WTC11 (cell line): ENCODE data around the gene KCNIP1. TPM values are rescaled to one million over a fixed set of nuclear protein-coding genes. Genes with fewer than 3 reads are reported as not detected.

Source experiments
- ATAC-seq: fragments of 200-7000 bp; cut with Tn5 transposase; 2 replicates; pipeline ENCODE4 v1.10.0; 2021; ENCODE audit warnings: mild to moderate bottlenecking, moderate library complexity
- CTCF ChIA-PET: fragments of 300-600 bp; sonication (Branson Sonifier 250); formaldehyde crosslinking; loops from one replicate; lab custom pipeline; 2021; ENCODE audit warnings: antibody characterized with exemption; lab: Charles Lee
- POLR2A ChIA-PET: fragments of 350-600 bp; sonication (Branson Sonifier 250); formaldehyde crosslinking; loops from one replicate; lab custom pipeline; 2021; ENCODE audit warnings: antibody characterized with exemption; lab: Charles Lee
- DNase-seq: peaks from one replicate; pipeline ENCODE4 v3.0.0; 2021; ENCODE audit warnings: low spot score
- H3K27ac Mint-ChIP-seq: 2 replicates; pipeline ENCODE4 v1.8.0; 2021; ENCODE audit warnings: mixed read lengths
- H3K27me3 Mint-ChIP-seq: 2 replicates; pipeline ENCODE4 v1.8.0; 2021; ENCODE audit warnings: low read depth, mild to moderate bottlenecking, moderate library complexity, mixed read lengths
- H3K36me3 Mint-ChIP-seq: 2 replicates; pipeline ENCODE4 v1.8.0; 2021; ENCODE audit warnings: mixed read lengths
- H3K4me1 Mint-ChIP-seq: 2 replicates; pipeline ENCODE4 v1.8.0; 2022; ENCODE audit warnings: mixed read lengths
- H3K4me3 Mint-ChIP-seq: 2 replicates; pipeline ENCODE4 v1.8.0; 2021; ENCODE audit warnings: mild to moderate bottlenecking, moderate library complexity, mixed read lengths
- H3K9me3 Mint-ChIP-seq: 2 replicates; pipeline ENCODE4 v1.8.0; 2021; ENCODE audit warnings: mixed read lengths
- ELF4 ChIP-seq: sonication (generic); formaldehyde crosslinking; IDR thresholded peaks from 2 replicates; pipeline ENCODE4 v1.8.1; 2022; ENCODE audit warnings: low read depth, mild to moderate bottlenecking, moderate library complexity, missing genetic modification reagents
- ETV6 ChIP-seq: sonication (generic); formaldehyde crosslinking; IDR thresholded peaks from 2 replicates; pipeline ENCODE4 v1.8.1; 2022; ENCODE audit warnings: mild to moderate bottlenecking, missing genetic modification reagents
- GABPB1 ChIP-seq: sonication (generic); formaldehyde crosslinking; IDR thresholded peaks from 2 replicates; pipeline ENCODE4 v1.8.1; 2023; ENCODE audit warnings: mild to moderate bottlenecking, missing genetic modification reagents
- GRHL2 ChIP-seq: fragments of 250-450 bp; sonication (Bioruptor Pico); IDR thresholded peaks from 2 replicates; pipeline ENCODE4 v1.8.0; 2022; ENCODE audit warnings: mild to moderate bottlenecking, moderate library complexity; ENCODE audit not compliant: insufficient replicate concordance, severe bottlenecking
- GTF2I ChIP-seq: fragments of 250-450 bp; sonication (Bioruptor Pico); conservative IDR thresholded peaks from 2 replicates; pipeline ENCODE4 v1.4.0; 2021; ENCODE audit warnings: mild to moderate bottlenecking
- SMAD4 ChIP-seq: sonication (generic); formaldehyde crosslinking; IDR thresholded peaks from 2 replicates; pipeline ENCODE4 v1.8.0; 2022; ENCODE audit warnings: mild to moderate bottlenecking, missing genetic modification reagents
- SOX15 ChIP-seq: fragments of 250-450 bp; sonication (Bioruptor Pico); IDR thresholded peaks from 2 replicates; pipeline ENCODE4 v1.9.0; 2021; ENCODE audit warnings: mild to moderate bottlenecking
- TCF7 ChIP-seq: sonication (generic); formaldehyde crosslinking; IDR thresholded peaks from 2 replicates; pipeline ENCODE4 v1.8.0; 2022; ENCODE audit warnings: mild to moderate bottlenecking, low read depth, missing genetic modification reagents, moderate library complexity
- TP53 ChIP-seq: sonication (generic); formaldehyde crosslinking; IDR thresholded peaks from 2 replicates; pipeline ENCODE4 v1.8.1; 2023; ENCODE audit warnings: mild to moderate bottlenecking, missing genetic modification reagents
- ZBTB21 ChIP-seq: sonication (generic); formaldehyde crosslinking; IDR thresholded peaks from 2 replicates; pipeline ENCODE4 v1.8.1; 2023; ENCODE audit warnings: mild to moderate bottlenecking, missing genetic modification reagents, borderline replicate concordance
- ZNF396 ChIP-seq: fragments of 250-450 bp; sonication (Bioruptor Pico); IDR thresholded peaks from 2 replicates; pipeline ENCODE4 v1.8.0; 2021; ENCODE audit warnings: mild to moderate bottlenecking, moderate library complexity, borderline replicate concordance
- ZNF416 ChIP-seq: fragments of 250-450 bp; sonication (Bioruptor Pico); IDR thresholded peaks from 2 replicates; pipeline ENCODE4 v1.9.0; 2021; ENCODE audit warnings: mild to moderate bottlenecking, inconsistent platforms
- ZNF671 ChIP-seq: fragments of 250-450 bp; sonication (Bioruptor Pico); IDR thresholded peaks from 2 replicates; pipeline ENCODE4 v1.8.0; 2021; ENCODE audit warnings: mild to moderate bottlenecking
- total RNA-seq: library from RNA; stranded (reverse); gene quantifications from 3 replicates; pipeline ENCODE4 v1.2.3, GENCODE V29; 2021
- TF ChIP-seq, protein P1 (sequence below): sonication (generic); formaldehyde crosslinking; IDR thresholded peaks from 2 replicates; pipeline ENCODE4 v1.8.0; 2023; ENCODE audit warnings: missing genetic modification reagents
- TF ChIP-seq, protein P2 (sequence below): sonication (generic); formaldehyde crosslinking; IDR thresholded peaks from 2 replicates; pipeline ENCODE4 v1.8.1; 2022; ENCODE audit warnings: low read depth, mild to moderate bottlenecking, moderate library complexity, missing genetic modification reagents, borderline replicate concordance
- TF ChIP-seq, protein P3 (sequence below): sonication (generic); formaldehyde crosslinking; IDR thresholded peaks from 2 replicates; pipeline ENCODE4 v1.8.1; 2023; ENCODE audit warnings: mild to moderate bottlenecking, missing genetic modification reagents, borderline replicate concordance
- TF ChIP-seq, protein P4 (sequence below): sonication (generic); formaldehyde crosslinking; IDR thresholded peaks from 2 replicates; pipeline ENCODE4 v1.8.1; 2022; ENCODE audit warnings: low read depth, missing genetic modification reagents, borderline replicate concordance
- TF ChIP-seq, protein P5 (sequence below): fragments of 250-450 bp; sonication (Bioruptor Pico); IDR thresholded peaks from 2 replicates; pipeline ENCODE4 v2.1.2; 2022; ENCODE audit warnings: mild to moderate bottlenecking, moderate library complexity
- TF ChIP-seq, protein P6 (sequence below): fragments of 250-450 bp; sonication (Bioruptor Pico); conservative IDR thresholded peaks from 2 replicates; pipeline ENCODE4 v1.9.0; 2021; ENCODE audit warnings: mild to moderate bottlenecking
- TF ChIP-seq, protein P7 (sequence below): fragments of 250-450 bp; sonication (Bioruptor Pico); IDR thresholded peaks from 2 replicates; pipeline ENCODE4 v1.8.0; 2021; ENCODE audit warnings: mild to moderate bottlenecking

KCNIP1 gene
- total RNA-seq, 1 experiment from 2014 or later = 0.59 TPM

DNA sequence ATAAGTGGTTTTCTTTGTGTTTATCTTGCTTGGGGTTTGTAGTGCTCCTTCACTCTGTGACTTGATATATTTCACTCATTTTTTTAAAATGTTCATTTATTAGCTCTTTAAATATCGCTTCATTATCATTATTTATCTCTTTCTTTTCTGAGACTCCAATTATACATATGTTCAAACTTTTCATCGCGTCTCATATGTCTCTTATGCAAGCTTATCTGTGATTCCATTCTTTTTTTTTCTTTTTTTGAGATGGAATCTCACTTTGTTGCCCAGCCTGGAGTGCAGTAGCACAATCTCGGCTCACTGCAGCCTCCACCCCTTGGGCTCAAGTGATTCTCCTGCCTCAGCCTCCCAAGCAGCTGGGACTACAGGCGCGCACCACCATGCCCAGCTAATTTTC is 205.8 kb downstream of the KCNIP1 start (continued):
- TF ChIP-seq, protein P1, sequence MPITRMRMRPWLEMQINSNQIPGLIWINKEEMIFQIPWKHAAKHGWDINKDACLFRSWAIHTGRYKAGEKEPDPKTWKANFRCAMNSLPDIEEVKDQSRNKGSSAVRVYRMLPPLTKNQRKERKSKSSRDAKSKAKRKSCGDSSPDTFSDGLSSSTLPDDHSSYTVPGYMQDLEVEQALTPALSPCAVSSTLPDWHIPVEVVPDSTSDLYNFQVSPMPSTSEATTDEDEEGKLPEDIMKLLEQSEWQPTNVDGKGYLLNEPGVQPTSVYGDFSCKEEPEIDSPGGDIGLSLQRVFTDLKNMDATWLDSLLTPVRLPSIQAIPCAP = no peak
- TF ChIP-seq, protein P2, sequence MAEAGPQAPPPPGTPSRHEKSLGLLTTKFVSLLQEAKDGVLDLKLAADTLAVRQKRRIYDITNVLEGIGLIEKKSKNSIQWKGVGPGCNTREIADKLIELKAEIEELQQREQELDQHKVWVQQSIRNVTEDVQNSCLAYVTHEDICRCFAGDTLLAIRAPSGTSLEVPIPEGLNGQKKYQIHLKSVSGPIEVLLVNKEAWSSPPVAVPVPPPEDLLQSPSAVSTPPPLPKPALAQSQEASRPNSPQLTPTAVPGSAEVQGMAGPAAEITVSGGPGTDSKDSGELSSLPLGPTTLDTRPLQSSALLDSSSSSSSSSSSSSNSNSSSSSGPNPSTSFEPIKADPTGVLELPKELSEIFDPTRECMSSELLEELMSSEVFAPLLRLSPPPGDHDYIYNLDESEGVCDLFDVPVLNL (CRISPR knock-in tag) = no peak
- TF ChIP-seq, protein P3, sequence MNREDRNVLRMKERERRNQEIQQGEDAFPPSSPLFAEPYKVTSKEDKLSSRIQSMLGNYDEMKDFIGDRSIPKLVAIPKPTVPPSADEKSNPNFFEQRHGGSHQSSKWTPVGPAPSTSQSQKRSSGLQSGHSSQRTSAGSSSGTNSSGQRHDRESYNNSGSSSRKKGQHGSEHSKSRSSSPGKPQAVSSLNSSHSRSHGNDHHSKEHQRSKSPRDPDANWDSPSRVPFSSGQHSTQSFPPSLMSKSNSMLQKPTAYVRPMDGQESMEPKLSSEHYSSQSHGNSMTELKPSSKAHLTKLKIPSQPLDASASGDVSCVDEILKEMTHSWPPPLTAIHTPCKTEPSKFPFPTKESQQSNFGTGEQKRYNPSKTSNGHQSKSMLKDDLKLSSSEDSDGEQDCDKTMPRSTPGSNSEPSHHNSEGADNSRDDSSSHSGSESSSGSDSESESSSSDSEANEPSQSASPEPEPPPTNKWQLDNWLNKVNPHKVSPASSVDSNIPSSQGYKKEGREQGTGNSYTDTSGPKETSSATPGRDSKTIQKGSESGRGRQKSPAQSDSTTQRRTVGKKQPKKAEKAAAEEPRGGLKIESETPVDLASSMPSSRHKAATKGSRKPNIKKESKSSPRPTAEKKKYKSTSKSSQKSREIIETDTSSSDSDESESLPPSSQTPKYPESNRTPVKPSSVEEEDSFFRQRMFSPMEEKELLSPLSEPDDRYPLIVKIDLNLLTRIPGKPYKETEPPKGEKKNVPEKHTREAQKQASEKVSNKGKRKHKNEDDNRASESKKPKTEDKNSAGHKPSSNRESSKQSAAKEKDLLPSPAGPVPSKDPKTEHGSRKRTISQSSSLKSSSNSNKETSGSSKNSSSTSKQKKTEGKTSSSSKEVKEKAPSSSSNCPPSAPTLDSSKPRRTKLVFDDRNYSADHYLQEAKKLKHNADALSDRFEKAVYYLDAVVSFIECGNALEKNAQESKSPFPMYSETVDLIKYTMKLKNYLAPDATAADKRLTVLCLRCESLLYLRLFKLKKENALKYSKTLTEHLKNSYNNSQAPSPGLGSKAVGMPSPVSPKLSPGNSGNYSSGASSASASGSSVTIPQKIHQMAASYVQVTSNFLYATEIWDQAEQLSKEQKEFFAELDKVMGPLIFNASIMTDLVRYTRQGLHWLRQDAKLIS (CRISPR knock-in tag) = no peak

DNA sequence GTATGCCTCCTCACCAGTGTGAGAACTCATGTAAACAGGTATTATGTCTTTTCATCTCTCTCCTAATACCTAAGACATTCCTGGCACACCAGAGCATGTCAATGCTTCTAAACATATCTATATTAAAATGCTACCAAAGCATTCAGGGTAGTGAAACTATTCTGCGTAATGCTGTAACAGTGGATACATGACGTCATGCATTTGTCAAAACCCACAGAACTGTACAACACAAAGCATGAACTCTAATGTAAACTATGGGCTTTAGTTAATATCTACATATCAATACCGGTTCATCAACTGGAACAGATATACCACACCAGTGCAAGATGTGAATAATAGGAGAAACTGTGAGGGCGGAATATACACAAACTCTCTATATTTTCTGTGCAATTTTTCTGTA is 207.5 kb downstream of the KCNIP1 start:
- ChIA-PET CTCF (interaction anchor here (1.5 kb wide), 1 partner anchor 11 kb away, joined by 4 read pairs; no protein-coding TSS in a partner anchor), POLR2A (no interaction called here)
- TF ChIP-seq, protein P4, sequence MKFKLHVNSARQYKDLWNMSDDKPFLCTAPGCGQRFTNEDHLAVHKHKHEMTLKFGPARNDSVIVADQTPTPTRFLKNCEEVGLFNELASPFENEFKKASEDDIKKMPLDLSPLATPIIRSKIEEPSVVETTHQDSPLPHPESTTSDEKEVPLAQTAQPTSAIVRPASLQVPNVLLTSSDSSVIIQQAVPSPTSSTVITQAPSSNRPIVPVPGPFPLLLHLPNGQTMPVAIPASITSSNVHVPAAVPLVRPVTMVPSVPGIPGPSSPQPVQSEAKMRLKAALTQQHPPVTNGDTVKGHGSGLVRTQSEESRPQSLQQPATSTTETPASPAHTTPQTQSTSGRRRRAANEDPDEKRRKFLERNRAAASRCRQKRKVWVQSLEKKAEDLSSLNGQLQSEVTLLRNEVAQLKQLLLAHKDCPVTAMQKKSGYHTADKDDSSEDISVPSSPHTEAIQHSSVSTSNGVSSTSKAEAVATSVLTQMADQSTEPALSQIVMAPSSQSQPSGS (CRISPR knock-in tag) = no peak
- TF ChIP-seq, protein P5, sequence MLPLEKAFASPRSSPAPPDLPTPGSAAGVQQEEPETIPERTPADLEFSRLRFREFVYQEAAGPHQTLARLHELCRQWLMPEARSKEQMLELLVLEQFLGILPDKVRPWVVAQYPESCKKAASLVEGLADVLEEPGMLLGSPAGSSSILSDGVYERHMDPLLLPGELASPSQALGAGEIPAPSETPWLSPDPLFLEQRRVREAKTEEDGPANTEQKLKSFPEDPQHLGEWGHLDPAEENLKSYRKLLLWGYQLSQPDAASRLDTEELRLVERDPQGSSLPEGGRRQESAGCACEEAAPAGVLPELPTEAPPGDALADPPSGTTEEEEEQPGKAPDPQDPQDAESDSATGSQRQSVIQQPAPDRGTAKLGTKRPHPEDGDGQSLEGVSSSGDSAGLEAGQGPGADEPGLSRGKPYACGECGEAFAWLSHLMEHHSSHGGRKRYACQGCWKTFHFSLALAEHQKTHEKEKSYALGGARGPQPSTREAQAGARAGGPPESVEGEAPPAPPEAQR (CRISPR knock-in tag) = no peak
- TF ChIP-seq SOX15 (CRISPR knock-in tag) (no peak), ZBTB21 (CRISPR knock-in tag) (no peak), TP53 (CRISPR knock-in tag) (no peak), ZNF396 (no peak), ZNF416 (CRISPR knock-in tag) (no peak), GABPB1 (no peak), ZNF671 (CRISPR knock-in tag) (no peak), GTF2I (no peak), ELF4 (CRISPR knock-in tag) (no peak)
- TF ChIP-seq, protein P2 (CRISPR knock-in tag) = no peak
- Mint-ChIP-seq H3K9me3 (peaks cover 17% of the 10 kb centered on the region), H3K36me3 (peaks cover 10% of the 10 kb centered on the region; the same call in 1 of the 2 replicates), H3K4me3 (no peak overlapping the region), H3K27ac (no peak overlapping the region), H3K4me1 (no peaks in the 10 kb centered on the region), H3K27me3 (no peaks in the 10 kb centered on the region; the same call in 1 of the 2 replicates)
- DNase-seq (no peak), ATAC-seq (no peak)

DNA sequence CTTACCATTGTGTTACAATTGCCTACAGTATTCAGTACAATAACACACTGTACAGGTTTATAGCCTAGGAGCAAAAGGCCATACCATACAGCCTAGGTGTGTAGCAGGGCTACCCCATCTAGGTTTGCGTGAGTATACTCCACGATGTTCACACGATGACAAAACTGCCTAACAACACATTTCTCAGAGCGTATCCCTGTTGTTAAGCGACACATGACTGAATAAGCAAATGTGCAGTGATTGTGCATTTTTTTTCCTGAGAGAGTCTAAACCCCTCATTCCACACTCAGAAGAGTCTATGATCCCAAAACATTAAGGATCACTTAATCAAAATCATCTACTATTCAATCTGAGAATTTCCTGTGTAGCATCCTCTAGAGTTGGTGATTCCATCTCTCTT is 211.3 kb downstream of the KCNIP1 start:
- no peak overlapping the region for H3K4me3 Mint-ChIP-seq
- H3K27ac Mint-ChIP-seq = no peak overlapping the region
- ChIA-PET CTCF (no interaction called here), POLR2A (no interaction called here)
- H3K9me3 Mint-ChIP-seq = peaks cover 18% of the 10 kb centered on the region
- H3K27me3 Mint-ChIP-seq = peaks cover 3% of the 10 kb centered on the region; the same call in 1 of the 2 replicates
- DNase-seq = no peak
- H3K36me3 Mint-ChIP-seq = peaks cover 9% of the 10 kb centered on the region; the same call in 1 of the 2 replicates
- H3K4me1 Mint-ChIP-seq = no peaks in the 10 kb centered on the region
- ATAC-seq = no peak
- TF ChIP-seq, protein P6, sequence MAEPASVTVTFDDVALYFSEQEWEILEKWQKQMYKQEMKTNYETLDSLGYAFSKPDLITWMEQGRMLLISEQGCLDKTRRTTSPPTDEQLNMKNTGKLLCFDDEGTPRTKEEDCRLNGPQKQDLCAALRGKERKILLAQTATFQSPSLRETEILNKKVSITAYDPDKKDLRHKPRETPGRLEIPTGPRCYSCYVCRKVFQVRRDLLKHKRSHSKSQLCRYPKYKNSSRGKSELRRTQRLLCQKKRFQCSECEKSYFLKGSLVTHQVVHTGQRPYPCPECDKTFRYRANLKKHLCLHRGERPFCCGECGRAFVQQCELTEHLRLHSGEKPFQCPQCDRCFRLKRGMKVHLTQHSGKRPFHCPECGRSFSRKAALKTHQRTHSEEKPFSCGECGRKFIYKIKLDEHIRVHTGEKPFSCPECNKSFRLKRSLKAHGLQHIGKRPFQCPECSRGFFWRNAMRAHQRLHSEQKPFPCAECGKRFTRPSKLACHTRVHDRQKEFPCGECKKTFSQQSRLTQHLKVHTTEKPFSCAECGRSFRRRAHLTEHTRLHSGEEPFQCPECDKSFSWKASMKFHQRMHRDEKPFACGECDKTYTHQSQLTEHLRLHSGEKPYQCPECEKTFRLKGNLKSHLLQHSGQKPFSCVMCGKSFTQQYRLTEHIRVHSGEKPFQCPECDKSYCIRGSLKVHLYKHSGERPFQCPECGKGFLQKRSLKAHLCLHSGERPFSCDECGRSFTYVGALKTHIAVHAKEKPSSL = no peak
- TF ChIP-seq SMAD4 (no peak), ETV6 (CRISPR knock-in tag) (no peak), GRHL2 (CRISPR knock-in tag) (no peak), TCF7 (CRISPR knock-in tag) (no peak)
- TF ChIP-seq, protein P7, sequence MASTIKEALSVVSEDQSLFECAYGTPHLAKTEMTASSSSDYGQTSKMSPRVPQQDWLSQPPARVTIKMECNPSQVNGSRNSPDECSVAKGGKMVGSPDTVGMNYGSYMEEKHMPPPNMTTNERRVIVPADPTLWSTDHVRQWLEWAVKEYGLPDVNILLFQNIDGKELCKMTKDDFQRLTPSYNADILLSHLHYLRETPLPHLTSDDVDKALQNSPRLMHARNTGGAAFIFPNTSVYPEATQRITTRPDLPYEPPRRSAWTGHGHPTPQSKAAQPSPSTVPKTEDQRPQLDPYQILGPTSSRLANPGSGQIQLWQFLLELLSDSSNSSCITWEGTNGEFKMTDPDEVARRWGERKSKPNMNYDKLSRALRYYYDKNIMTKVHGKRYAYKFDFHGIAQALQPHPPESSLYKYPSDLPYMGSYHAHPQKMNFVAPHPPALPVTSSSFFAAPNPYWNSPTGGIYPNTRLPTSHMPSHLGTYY (CRISPR knock-in tag) = no peak
